GM12878 (cell line): ENCODE measurements around the gene CD8B.
"Not testable (repeated sequence)": the region's sequence is repeated elsewhere in the genome, so short reads cannot be mapped to it uniquely, and the experiment has no call there.

ENCODE experiments used
- BHLHE40 ChIP-seq, 2 experiments: fragments of 450-650 bp in 1 of 2; IDR thresholded peaks; 2 replicates each; pipeline ENCODE4 v1.6.1; 2011 to 2017; ENCODE audit warnings: low read depth in 2 of 2, borderline replicate concordance in 1 of 2, improper control_type of control experiment in 1 of 2, low read length in 1 of 2, mild to moderate bottlenecking in 1 of 2
- CBFB ChIP-seq: IDR thresholded peaks from 2 replicates; pipeline ENCODE4 v1.6.1; 2016; ENCODE audit warnings: antibody characterized with exemption, low read depth
- CREB1 ChIP-seq: IDR thresholded peaks from 2 replicates; pipeline ENCODE4 v1.6.1; 2012; ENCODE audit warnings: low read depth, mild to moderate bottlenecking, inconsistent platforms
- CREM ChIP-seq: IDR thresholded peaks from 2 replicates; pipeline ENCODE4 v1.6.1; 2014; ENCODE audit warnings: antibody characterized with exemption, low read depth
- EP300 ChIP-seq, 2 experiments: fragments of 150-350 bp in 1 of 2; IDR thresholded peaks; 2 replicates each; pipeline ENCODE4 v1.6.1; 2011 to 2012; ENCODE audit warnings: low read depth in 2 of 2, low read length in 2 of 2, borderline replicate concordance in 1 of 2, improper control_type of control experiment in 1 of 2, inconsistent platforms in 1 of 2; ENCODE audit not compliant: control insufficient read depth in 1 of 2
- ESRRA ChIP-seq: IDR thresholded peaks from 2 replicates; pipeline ENCODE4 v1.6.1; 2012; ENCODE audit warnings: mild to moderate bottlenecking, low read length, improper control_type of control experiment
- EZH2 ChIP-seq: IDR thresholded peaks from 2 replicates; pipeline ENCODE4 v1.6.1; 2012; ENCODE audit warnings: low read depth, mild to moderate bottlenecking, control low read depth, inconsistent platforms, low read length, borderline replicate concordance; ENCODE audit not compliant: control insufficient read depth
- FOXM1 ChIP-seq: IDR thresholded peaks from 2 replicates; pipeline ENCODE4 v1.6.1; 2012; ENCODE audit warnings: low read depth, mild to moderate bottlenecking, inconsistent platforms, low read length, moderate library complexity
- HDAC6 ChIP-seq: fragments of 200-600 bp; sonication (generic); IDR thresholded peaks from one replicate; pipeline ENCODE4 v1.8.0; 2017; ENCODE audit warnings: antibody characterized with exemption; ENCODE audit not compliant: unreplicated experiment
- POLR2A ChIP-seq: IDR thresholded peaks from 2 replicates; pipeline ENCODE4 v1.6.1; 2011; ENCODE audit warnings: low read depth, mild to moderate bottlenecking, low read length
- POLR2AphosphoS5 ChIP-seq: IDR thresholded peaks from 2 replicates; pipeline ENCODE4 v1.6.1; 2011; ENCODE audit warnings: mild to moderate bottlenecking, low read length, inconsistent platforms
- TAF1 ChIP-seq: IDR thresholded peaks from 2 replicates; pipeline ENCODE4 v1.6.1; 2011; ENCODE audit warnings: mild to moderate bottlenecking, low read depth, low read length, borderline replicate concordance
- TF ChIP-seq, protein P1 (sequence below): fragments of 450-650 bp; IDR thresholded peaks from 2 replicates; pipeline ENCODE4 v1.6.1; 2017; ENCODE audit warnings: mild to moderate bottlenecking, moderate library complexity
- TF ChIP-seq, protein P2 (sequence below), 3 experiments: IDR thresholded peaks in 2 of 3; conservative IDR thresholded peaks in 1 of 3; 2 replicates each; pipeline ENCODE4 v1.5.1; 2011; ENCODE audit warnings: low read depth in 3 of 3, low read length in 3 of 3, mild to moderate bottlenecking in 3 of 3, control low read depth in 2 of 3, moderate library complexity in 2 of 3, inconsistent platforms in 1 of 3, mixed read lengths in 1 of 3; ENCODE audit not compliant: control insufficient read depth in 2 of 3, insufficient read depth in 1 of 3; ENCODE audit errors: extremely low read depth in 1 of 3

- not testable (repeated sequence) for TF ChIP-seq CREM; EP300 (IDR thresholded peaks at IDR 0.05; ENCODE audit: borderline replicate concordance in 1 of 2, control insufficient read depth in 1 of 2, low read depth in 2 of 2, low read length in 2 of 2); FOXM1; TAF1; CBFB; POLR2A; HDAC6; BHLHE40 (IDR thresholded peaks at IDR 0.05; ENCODE audit: borderline replicate concordance in 1 of 2, low read depth in 2 of 2, low read length in 1 of 2); CREB1; POLR2AphosphoS5; EZH2; ESRRA
- TF ChIP-seq, protein P1, sequence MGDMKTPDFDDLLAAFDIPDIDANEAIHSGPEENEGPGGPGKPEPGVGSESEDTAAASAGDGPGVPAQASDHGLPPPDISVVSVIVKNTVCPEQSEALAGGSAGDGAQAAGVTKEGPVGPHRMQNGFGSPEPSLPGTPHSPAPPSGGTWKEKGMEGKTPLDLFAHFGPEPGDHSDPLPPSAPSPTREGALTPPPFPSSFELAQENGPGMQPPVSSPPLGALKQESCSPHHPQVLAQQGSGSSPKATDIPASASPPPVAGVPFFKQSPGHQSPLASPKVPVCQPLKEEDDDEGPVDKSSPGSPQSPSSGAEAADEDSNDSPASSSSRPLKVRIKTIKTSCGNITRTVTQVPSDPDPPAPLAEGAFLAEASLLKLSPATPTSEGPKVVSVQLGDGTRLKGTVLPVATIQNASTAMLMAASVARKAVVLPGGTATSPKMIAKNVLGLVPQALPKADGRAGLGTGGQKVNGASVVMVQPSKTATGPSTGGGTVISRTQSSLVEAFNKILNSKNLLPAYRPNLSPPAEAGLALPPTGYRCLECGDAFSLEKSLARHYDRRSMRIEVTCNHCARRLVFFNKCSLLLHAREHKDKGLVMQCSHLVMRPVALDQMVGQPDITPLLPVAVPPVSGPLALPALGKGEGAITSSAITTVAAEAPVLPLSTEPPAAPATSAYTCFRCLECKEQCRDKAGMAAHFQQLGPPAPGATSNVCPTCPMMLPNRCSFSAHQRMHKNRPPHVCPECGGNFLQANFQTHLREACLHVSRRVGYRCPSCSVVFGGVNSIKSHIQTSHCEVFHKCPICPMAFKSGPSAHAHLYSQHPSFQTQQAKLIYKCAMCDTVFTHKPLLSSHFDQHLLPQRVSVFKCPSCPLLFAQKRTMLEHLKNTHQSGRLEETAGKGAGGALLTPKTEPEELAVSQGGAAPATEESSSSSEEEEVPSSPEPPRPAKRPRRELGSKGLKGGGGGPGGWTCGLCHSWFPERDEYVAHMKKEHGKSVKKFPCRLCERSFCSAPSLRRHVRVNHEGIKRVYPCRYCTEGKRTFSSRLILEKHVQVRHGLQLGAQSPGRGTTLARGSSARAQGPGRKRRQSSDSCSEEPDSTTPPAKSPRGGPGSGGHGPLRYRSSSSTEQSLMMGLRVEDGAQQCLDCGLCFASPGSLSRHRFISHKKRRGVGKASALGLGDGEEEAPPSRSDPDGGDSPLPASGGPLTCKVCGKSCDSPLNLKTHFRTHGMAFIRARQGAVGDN = not testable (repeated sequence)
- TF ChIP-seq, protein P2, sequence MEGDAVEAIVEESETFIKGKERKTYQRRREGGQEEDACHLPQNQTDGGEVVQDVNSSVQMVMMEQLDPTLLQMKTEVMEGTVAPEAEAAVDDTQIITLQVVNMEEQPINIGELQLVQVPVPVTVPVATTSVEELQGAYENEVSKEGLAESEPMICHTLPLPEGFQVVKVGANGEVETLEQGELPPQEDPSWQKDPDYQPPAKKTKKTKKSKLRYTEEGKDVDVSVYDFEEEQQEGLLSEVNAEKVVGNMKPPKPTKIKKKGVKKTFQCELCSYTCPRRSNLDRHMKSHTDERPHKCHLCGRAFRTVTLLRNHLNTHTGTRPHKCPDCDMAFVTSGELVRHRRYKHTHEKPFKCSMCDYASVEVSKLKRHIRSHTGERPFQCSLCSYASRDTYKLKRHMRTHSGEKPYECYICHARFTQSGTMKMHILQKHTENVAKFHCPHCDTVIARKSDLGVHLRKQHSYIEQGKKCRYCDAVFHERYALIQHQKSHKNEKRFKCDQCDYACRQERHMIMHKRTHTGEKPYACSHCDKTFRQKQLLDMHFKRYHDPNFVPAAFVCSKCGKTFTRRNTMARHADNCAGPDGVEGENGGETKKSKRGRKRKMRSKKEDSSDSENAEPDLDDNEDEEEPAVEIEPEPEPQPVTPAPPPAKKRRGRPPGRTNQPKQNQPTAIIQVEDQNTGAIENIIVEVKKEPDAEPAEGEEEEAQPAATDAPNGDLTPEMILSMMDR (IDR thresholded peaks at IDR 0.05 in 2 of 3, conservative IDR thresholded peaks at IDR 0.05 in 1 of 3; ENCODE audit: control insufficient read depth in 2 of 3, extremely low read depth in 1 of 3, insufficient read depth in 1 of 3, low read depth in 3 of 3, low read length in 3 of 3) = not testable (repeated sequence)
These were observed 20.4 kb downstream of the CD8B start for GRCh38 chr2:86841330-86841729.
